GM12872 (cell line): ENCODE results near the gene TMED6.

Source experiments
- CTCF ChIP-seq: IDR thresholded peaks from 3 replicates; pipeline ENCODE4 v1.5.1; 2011; ENCODE audit warnings: low read depth, mild to moderate bottlenecking, low read length, moderate library complexity; ENCODE audit not compliant: insufficient read depth

The TMED6 gene

DNA sequence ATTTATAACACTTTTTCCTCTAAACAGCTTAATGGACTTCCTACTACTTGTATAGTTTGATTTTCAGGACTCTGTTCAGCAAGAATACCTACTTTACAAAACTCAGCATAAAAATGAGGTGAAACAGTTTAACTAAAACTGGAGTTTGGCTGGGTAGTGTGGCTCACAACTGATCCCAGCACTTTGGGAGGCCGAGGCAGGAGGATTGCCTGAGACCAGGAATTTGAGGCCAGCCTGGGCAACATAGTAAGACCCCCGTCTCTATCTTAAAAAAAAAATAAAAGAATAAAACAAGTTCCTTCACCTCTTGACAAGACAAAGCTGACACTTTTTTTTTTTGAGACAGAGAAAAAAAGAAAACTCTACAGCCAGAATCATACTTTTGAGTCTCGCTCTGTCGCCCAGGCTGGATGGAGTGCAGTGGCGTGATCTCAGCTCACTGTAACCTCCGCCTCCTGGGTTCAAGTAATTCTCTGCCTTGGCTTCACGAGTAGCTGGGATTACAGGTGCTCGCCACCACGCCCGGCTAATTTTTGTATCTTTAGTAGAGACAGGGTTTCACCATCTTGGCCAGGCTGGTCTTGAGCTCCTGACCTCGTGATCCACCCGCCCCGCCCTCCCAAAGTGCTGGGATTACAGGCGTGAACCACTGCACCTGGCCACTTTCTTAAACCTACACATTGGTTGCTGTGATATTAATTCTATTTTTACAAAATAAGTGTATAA lies 23.8 kb downstream of the TMED6 start:
- no peak for TF ChIP-seq CTCF

GRCh38 chr16:69326172-69326873 lies 25.3 kb downstream of the TMED6 start:
- no peak for TF ChIP-seq CTCF

- no peak for TF ChIP-seq CTCF
Measured at GRCh38 chr16:69325784-69326171, 25.8 kb downstream of the TMED6 start.

GRCh38 chr16:69324585-69325253 lies 26.9 kb downstream of the TMED6 start:
- TF ChIP-seq CTCF: no peak

- no peak for TF ChIP-seq CTCF
Measured at GRCh38 chr16:69324013-69324531, 27.5 kb downstream of the TMED6 start.

DNA sequence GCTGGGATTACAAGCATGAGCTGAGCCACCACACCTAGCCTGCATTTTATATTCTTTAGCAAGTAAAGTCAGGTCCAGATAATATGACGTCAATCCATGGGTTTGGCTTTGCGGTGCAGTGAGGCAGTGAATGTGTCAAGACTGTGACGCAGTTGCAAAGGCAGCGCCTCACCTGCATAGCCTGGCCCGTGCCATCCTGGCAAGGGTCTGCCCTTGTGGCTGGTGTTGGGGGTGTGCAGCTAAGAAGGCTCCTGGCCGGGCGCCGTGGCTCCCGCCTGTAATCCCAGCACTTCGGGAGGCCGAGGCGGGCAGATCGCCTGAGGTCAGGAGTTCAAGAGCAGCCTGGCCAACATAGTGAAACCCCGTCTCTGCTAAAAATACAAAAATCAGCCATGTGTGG lies 28.2 kb downstream of the TMED6 start:
- TF ChIP-seq CTCF: no peak

GRCh38 chr16:69322343-69322742 lies 29.2 kb downstream of the TMED6 start:
- no peak for TF ChIP-seq CTCF
